ENCODE results near the gene NDUFAF5.

The NDUFAF5 gene

GRCh38 chr20:13821876-13822275 lies 37.0 kb downstream of the NDUFAF5 start:
- no peak for DNase-seq (ENCODE audit: low read depth, low spot score)

- DNase-seq (ENCODE audit: low read depth, low spot score) = no peak
Measured at GRCh38 chr20:13822459-13822858, 37.6 kb downstream of the NDUFAF5 start.

- DNase-seq (ENCODE audit: low read depth, low spot score) = no peak
Measured at GRCh38 chr20:13824459-13824858, 39.6 kb downstream of the NDUFAF5 start.

- no peak for DNase-seq (ENCODE audit: low read depth, low spot score)
Measured at GRCh38 chr20:13825465-13825864, 40.6 kb downstream of the NDUFAF5 start.

GRCh38 chr20:13831476-13831875 lies 46.6 kb downstream of the NDUFAF5 start:
- no peak for DNase-seq (ENCODE audit: low read depth, low spot score)

GRCh38 chr20:13838664-13839063 lies 53.8 kb downstream of the NDUFAF5 start:
- no peak for DNase-seq (ENCODE audit: low read depth, low spot score)

GRCh38 chr20:13839421-13840092 lies 54.7 kb downstream of the NDUFAF5 start:
- no peak for DNase-seq (ENCODE audit: low read depth, low spot score)

- DNase-seq (ENCODE audit: low read depth, low spot score) = no peak
Measured at GRCh38 chr20:13840093-13840465, 55.3 kb downstream of the NDUFAF5 start.

- DNase-seq (ENCODE audit: low read depth, low spot score) = no peak
Measured at GRCh38 chr20:13841206-13841605, 56.4 kb downstream of the NDUFAF5 start.

- DNase-seq (ENCODE audit: low read depth, low spot score) = no peak
Measured at GRCh38 chr20:13844296-13844695, 59.5 kb downstream of the NDUFAF5 start.

GRCh38 chr20:13851279-13851678 lies 66.5 kb downstream of the NDUFAF5 start:
- no peak for DNase-seq (ENCODE audit: low read depth, low spot score)

GRCh38 chr20:13852306-13852705 lies 67.5 kb downstream of the NDUFAF5 start:
- no peak for DNase-seq (ENCODE audit: low read depth, low spot score)

GRCh38 chr20:13855613-13856012 lies 70.8 kb downstream of the NDUFAF5 start:
- no peak for DNase-seq (ENCODE audit: low read depth, low spot score)

GRCh38 chr20:13856354-13856753 lies 71.5 kb downstream of the NDUFAF5 start:
- DNase-seq (ENCODE audit: low read depth, low spot score) = no peak

- no peak for DNase-seq (ENCODE audit: low read depth, low spot score)
Measured at GRCh38 chr20:13857304-13857703, 72.5 kb downstream of the NDUFAF5 start.

GRCh38 chr20:13857961-13858360 lies 73.1 kb downstream of the NDUFAF5 start:
- DNase-seq (ENCODE audit: low read depth, low spot score) = no peak

GRCh38 chr20:13858439-13858838 lies 73.6 kb downstream of the NDUFAF5 start:
- DNase-seq (ENCODE audit: low read depth, low spot score) = no peak

GRCh38 chr20:13858871-13859270 lies 74.0 kb downstream of the NDUFAF5 start:
- DNase-seq (ENCODE audit: low read depth, low spot score) = no peak

- no peak for DNase-seq (ENCODE audit: low read depth, low spot score)
Measured at GRCh38 chr20:13862245-13862644, 77.4 kb downstream of the NDUFAF5 start.

- no peak for DNase-seq (ENCODE audit: low read depth, low spot score)
Measured at GRCh38 chr20:13863244-13863643, 78.4 kb downstream of the NDUFAF5 start.

- no peak for DNase-seq (ENCODE audit: low read depth, low spot score)
Measured at GRCh38 chr20:13865156-13865555, 80.3 kb downstream of the NDUFAF5 start.

GRCh38 chr20:13865791-13866351 lies 81.0 kb downstream of the NDUFAF5 start:
- no peak for DNase-seq (ENCODE audit: low read depth, low spot score)

- DNase-seq (ENCODE audit: low read depth, low spot score) = no peak
Measured at GRCh38 chr20:13868331-13868730, 83.5 kb downstream of the NDUFAF5 start.

All from iPS DF 19.7 (cell line).